GM18505 (cell line): ENCODE results near the gene HIPK3.

Experiments used
- ATAC-seq: cut with Tn5 transposase; IDR thresholded peaks from one replicate; pipeline ENCODE4 v1.9.1; 2021; ENCODE audit not compliant: unreplicated experiment
- POLR2A ChIP-seq: IDR thresholded peaks from 4 replicates; pipeline ENCODE4 v1.6.1; 2011; ENCODE audit warnings: borderline replicate concordance; ENCODE audit not compliant: insufficient read depth, insufficient read length; ENCODE audit errors: extremely low read depth

The HIPK3 gene

GRCh38 chr11:33307984-33308383 is 50.8 kb downstream of the HIPK3 start:
- TF ChIP-seq POLR2A = no peak
- ATAC-seq = no peak

GRCh38 chr11:33309118-33309517 is 51.9 kb downstream of the HIPK3 start:
- TF ChIP-seq POLR2A = no peak
- ATAC-seq = no peak

GRCh38 chr11:33310720-33311500 is 53.7 kb downstream of the HIPK3 start:
- no peak for TF ChIP-seq POLR2A
- ATAC-seq = no peak

- ATAC-seq = no peak
- TF ChIP-seq POLR2A = no peak
Observed at GRCh38 chr11:33311680-33312079, 54.5 kb downstream of the HIPK3 start.

- no peak for ATAC-seq
- TF ChIP-seq POLR2A = no peak
Observed at GRCh38 chr11:33315822-33316221, 58.6 kb downstream of the HIPK3 start.

GRCh38 chr11:33317662-33318061 is 60.5 kb downstream of the HIPK3 start:
- no peak for TF ChIP-seq POLR2A
- ATAC-seq = no peak

GRCh38 chr11:33320016-33320813 is 63.0 kb downstream of the HIPK3 start:
- no peak for TF ChIP-seq POLR2A
- no peak for ATAC-seq

- TF ChIP-seq POLR2A = no peak
- no peak for ATAC-seq
Observed at GRCh38 chr11:33320814-33321330, 63.7 kb downstream of the HIPK3 start.

- no peak for TF ChIP-seq POLR2A
- no peak for ATAC-seq
Observed at GRCh38 chr11:33321422-33321821, 64.2 kb downstream of the HIPK3 start.

GRCh38 chr11:33323421-33323820 is 66.2 kb downstream of the HIPK3 start:
- TF ChIP-seq POLR2A = no peak
- no peak for ATAC-seq

- no peak for TF ChIP-seq POLR2A
- ATAC-seq = no peak
Observed at GRCh38 chr11:33324302-33324985, 67.3 kb downstream of the HIPK3 start.

GRCh38 chr11:33325451-33325850 is 68.3 kb downstream of the HIPK3 start:
- ATAC-seq = no peak

GRCh38 chr11:33329705-33330329 is 72.6 kb downstream of the HIPK3 start:
- no peak for ATAC-seq

More at GRCh38 chr11:33325451-33325850, 68.3 kb downstream of the HIPK3 start:
- no peak for TF ChIP-seq POLR2A

GRCh38 chr11:33333816-33334215 is 76.6 kb downstream of the HIPK3 start:
- no peak for TF ChIP-seq POLR2A
- ATAC-seq = no peak

More at GRCh38 chr11:33329705-33330329, 72.6 kb downstream of the HIPK3 start:
- no peak for TF ChIP-seq POLR2A

GRCh38 chr11:33334627-33335026 is 77.4 kb downstream of the HIPK3 start:
- ATAC-seq = no peak
- TF ChIP-seq POLR2A = no peak
